ENCODE measurements around the gene C1orf56. TPM values are rescaled to one million over a fixed set of nuclear protein-coding genes. Genes with fewer than 3 reads are reported as not detected.

The C1orf56 gene
- total RNA-seq, 1 donor from 2014 or later = 2.0 TPM

DNA sequence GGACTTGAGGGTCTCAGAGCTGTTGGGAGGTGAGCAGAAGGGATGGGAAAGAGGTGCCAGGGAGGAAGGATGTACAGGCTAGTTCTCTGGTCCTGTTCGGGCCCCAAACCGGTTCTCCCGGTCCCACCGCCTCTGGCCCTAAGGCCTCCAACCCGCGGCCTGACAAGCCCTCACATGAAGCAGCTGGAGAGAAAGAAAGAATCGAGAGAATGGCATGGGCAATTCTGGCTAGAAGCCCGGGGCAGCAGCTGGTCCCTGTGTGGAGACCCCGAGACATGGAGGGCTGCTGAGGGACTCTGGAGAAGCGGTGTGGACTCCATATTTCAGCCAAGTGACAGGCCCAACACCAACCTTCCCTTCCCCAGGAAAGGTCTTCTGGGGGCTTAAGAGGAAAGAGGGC, 11.1 kb downstream of the C1orf56 start:
- H3K4me3 Mint-ChIP-seq (ENCODE audit: low read depth) = peak overlapping the region; percentile 90
- H3K27me3 Mint-ChIP-seq (ENCODE audit: low read depth) = no peaks in the 10 kb centered on the region
- peak overlapping the region; percentile 96 for H3K27ac Mint-ChIP-seq
- no peak for DNase-seq (ENCODE audit: low spot score)
- no peaks in the 10 kb centered on the region for H3K9me3 Mint-ChIP-seq
- intact Hi-C loops (cut with micrococcal nuclease) = loop anchor here (1.0 to 2.0 kb wide), 3 partner anchors 34 to 98 kb away; partner anchors contain the start of gene TNFAIP8L2
- H3K36me3 Mint-ChIP-seq (ENCODE audit: low read depth) = peaks cover 58% of the 10 kb centered on the region
- H3K4me1 Mint-ChIP-seq (ENCODE audit: low read depth) = peaks cover 64% of the 10 kb centered on the region

DNA sequence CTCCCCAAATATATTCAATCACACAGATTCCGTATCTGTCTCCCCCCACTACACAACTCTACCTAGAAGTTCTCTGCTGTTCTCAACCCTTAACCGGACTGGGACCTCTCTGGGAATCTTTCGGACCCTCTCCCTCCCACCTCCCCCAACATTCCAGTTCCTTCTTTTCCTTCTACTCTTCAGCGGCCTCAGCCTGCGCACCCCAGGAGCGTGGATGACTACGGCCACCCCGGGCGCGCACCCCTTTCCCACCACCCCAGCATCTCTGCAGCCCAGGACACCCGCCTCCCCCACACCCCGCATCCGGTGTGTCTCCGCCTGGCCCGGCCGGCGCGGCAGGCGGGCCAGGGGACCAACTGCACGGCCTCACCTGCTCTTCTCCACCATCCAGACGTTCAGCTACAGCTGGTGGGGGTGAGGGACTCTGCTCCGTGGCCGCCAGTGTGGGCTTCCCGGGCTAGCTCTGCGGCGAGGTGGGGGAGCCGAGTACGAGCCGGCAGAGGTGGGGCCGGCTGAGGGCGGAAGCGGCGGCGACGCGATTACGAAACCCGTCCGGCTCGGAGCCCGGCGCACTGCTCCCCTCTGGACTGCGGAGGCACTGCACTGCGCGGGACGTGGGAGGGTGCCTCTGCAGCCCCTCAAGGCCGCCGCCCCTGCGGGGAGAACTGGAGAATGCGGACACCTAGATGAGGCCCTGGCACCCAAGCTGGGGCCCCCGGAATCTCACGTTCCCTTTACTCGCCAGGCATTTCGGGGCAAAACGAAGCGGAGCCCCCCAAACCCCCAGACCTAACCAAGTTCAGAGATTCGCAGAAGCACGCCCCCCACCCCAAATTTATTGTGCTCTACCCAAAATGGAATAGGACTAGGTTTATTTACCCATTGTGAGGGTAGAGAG, 11.8 kb downstream of the C1orf56 start, which contains the start of gene CDC42SE1:
TSS of gene CDC42SE1 (minus strand) at position 514 of the 898 bp plus-strand sequence. CDS start 3,892 bp downstream, outside the sequence.
- peaks cover 62% of the 10 kb centered on the region for H3K4me1 Mint-ChIP-seq (ENCODE audit: low read depth)
- intact Hi-C loops (cut with micrococcal nuclease) = loop anchor here (1.0 to 10.0 kb wide), 5 partner anchors 11 to 945 kb away; partner anchors contain the start of genes GABPB2 and TNFAIP8L2
- no peaks in the 10 kb centered on the region for H3K9me3 Mint-ChIP-seq
- H3K27me3 Mint-ChIP-seq (ENCODE audit: low read depth) = no peaks in the 10 kb centered on the region
- peak within 1 kb of the TSS; percentile 90 for H3K4me3 Mint-ChIP-seq (ENCODE audit: low read depth)
- peaks cover 52% of the 10 kb centered on the region for H3K36me3 Mint-ChIP-seq (ENCODE audit: low read depth)
- peak within 1 kb of the TSS; percentile 96 for H3K27ac Mint-ChIP-seq
- DNase-seq (ENCODE audit: low spot score) = peak; percentile 82

DNA sequence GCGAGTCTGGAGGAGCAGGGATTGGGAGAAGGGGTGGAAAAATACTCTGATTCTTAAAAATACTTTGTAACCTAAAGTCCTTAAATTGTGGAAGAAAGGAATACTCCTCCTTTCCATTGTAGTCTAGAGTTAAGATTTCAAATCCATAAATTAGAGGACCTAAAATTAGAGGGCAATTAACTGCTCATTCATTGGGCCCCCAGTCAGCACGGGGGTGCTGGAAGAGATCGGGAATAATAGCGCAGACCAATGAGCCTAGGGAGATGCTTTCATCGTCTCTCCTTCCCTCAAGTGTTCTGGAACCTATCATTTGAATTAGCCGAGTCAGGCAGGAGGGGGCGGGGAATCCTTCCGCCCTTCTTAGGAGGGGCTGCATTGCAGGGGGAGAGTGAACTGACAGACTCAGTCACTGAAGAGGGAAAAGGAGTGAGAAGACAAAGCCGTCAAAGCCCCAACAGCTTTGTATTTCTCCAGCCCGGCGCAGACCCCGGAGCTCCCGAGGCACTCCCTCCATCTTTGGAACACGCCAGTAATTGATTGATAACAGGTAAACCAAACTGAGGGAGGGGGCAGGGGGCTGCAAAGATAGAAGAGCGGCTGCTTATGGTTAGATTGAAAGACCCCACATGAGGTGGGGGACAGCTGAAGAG, 12.6 kb downstream of the C1orf56 start, which contains the start of gene MLLT11:
TSS of gene MLLT11 (plus strand) at position 391 of the 650 bp plus-strand sequence. CDS start 6,828 bp downstream, outside the sequence.
- Mint-ChIP-seq H3K4me1 (ENCODE audit: low read depth) (peaks cover 56% of the 10 kb centered on the region), H3K36me3 (ENCODE audit: low read depth) (peaks cover 44% of the 10 kb centered on the region), H3K27me3 (ENCODE audit: low read depth) (no peaks in the 10 kb centered on the region), H3K27ac (peak within 1 kb of the TSS; percentile 96), H3K9me3 (no peaks in the 10 kb centered on the region), H3K4me3 (ENCODE audit: low read depth) (peak within 1 kb of the TSS; percentile 90)
- intact Hi-C loops (cut with micrococcal nuclease) = loop anchor here (1.0 to 10.0 kb wide), 2 partner anchors 10 to 945 kb away; partner anchors contain the start of gene GABPB2
- no peak for DNase-seq (ENCODE audit: low spot score)

DNA sequence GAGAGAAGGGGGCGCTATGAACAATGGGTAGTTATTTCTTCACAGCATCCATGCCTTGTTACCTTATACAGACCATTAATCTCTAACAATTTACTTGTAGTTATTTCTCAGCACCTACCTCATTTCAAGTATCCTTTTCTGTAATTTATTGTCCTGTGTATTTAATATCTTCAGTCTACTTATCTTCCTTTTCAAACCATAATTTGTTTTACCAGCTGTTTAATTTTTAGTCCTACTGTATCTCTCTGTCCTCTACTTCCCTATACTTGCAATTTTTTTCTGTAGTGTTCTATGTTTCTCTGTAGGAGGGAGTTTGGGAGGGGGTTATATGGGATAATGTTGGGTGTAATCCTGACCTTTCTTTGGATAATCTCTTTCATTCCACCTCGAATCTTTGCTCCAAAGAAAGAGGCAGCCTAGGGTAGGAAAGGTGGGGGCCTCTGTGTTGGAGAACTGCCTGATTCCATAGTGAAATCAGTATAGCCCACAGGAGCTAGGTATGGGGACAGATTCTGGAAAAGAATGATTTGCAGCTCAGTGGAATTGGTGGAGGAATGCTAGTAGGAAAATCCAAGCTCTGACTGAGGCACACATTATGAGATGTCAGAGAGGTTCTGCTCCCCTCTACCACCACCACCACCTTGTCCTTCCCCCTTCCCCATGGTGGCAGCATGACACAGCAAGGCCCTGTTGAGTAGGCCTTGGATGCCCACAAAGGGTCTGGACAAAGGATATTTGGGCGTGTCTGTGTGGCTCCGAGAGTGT, 13.3 kb downstream of the C1orf56 start:
- H3K9me3 Mint-ChIP-seq = no peaks in the 10 kb centered on the region
- H3K27me3 Mint-ChIP-seq (ENCODE audit: low read depth) = no peaks in the 10 kb centered on the region
- DNase-seq (ENCODE audit: low spot score) = no peak
- peaks cover 49% of the 10 kb centered on the region for H3K4me1 Mint-ChIP-seq (ENCODE audit: low read depth)
- peak overlapping the region; percentile 90 for H3K4me3 Mint-ChIP-seq (ENCODE audit: low read depth)
- H3K36me3 Mint-ChIP-seq (ENCODE audit: low read depth) = peaks cover 40% of the 10 kb centered on the region
- peak overlapping the region; percentile 96 for H3K27ac Mint-ChIP-seq
- intact Hi-C loops (cut with micrococcal nuclease) = loop anchor here (1.0 to 10.0 kb wide), 2 partner anchors 9 to 946 kb away; partner anchors contain the start of gene GABPB2

DNA sequence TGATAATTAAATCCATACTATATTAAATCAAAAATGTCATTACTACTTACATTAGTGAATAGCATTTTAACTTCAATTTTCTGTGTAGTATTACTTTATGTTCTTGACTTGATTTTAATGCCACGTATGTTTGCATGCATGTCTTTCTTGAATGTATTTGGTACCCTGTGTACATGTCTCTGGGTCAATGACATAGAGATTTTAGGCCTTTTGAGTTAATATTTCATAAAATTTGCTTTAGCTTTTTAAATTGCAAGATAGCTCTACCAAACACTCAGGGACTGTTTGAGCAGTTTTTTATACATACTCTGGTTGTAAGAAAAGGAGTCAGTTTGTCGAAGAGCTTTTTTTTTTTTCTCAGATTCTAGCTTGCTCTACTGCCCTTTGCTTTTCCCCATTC, 14.2 kb downstream of the C1orf56 start:
- DNase-seq (ENCODE audit: low spot score) = no peak
- Mint-ChIP-seq H3K27me3 (ENCODE audit: low read depth) (no peaks in the 10 kb centered on the region), H3K4me1 (ENCODE audit: low read depth) (peaks cover 40% of the 10 kb centered on the region), H3K9me3 (no peaks in the 10 kb centered on the region), H3K36me3 (ENCODE audit: low read depth) (peaks cover 35% of the 10 kb centered on the region), H3K4me3 (ENCODE audit: low read depth) (no peak overlapping the region), H3K27ac (no peak overlapping the region)
- intact Hi-C loops (cut with micrococcal nuclease) = loop anchor here (10.0 kb wide), 1 partner anchor 947 kb away; no protein-coding TSS in a partner anchor

DNA sequence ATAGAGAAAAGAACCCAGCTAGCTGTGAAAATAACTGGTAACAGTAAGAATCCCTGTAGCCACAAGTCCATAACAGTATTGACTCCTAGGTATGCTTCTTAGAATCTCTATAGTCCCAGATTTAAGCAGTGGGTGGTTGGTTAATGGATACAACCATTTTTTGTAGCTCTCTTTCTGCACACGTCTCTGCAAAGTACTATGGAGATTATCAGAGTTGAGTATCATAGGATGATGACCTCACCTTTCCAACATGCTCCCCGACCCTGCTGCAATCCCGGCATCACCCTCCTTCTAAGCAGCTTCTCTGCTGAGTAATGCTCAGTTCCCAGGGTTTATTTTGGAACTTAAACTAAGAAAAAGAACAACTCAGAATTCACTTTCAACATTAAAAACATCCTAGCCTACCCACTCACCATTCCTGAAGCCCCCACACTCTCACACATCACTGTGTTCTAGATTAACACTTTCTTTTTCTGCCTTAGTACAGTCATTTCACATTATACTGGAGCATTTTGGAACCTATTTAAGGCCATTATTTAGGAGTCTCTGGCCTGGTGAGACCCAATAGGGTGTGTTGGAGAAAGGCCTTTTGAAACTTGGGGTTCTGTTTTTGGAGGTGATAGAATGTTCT, 15.3 kb downstream of the C1orf56 start:
- H3K9me3 Mint-ChIP-seq = no peaks in the 10 kb centered on the region
- H3K27ac Mint-ChIP-seq = no peak overlapping the region
- DNase-seq (ENCODE audit: low spot score) = no peak
- H3K4me1 Mint-ChIP-seq (ENCODE audit: low read depth) = peaks cover 29% of the 10 kb centered on the region
- H3K27me3 Mint-ChIP-seq (ENCODE audit: low read depth) = no peaks in the 10 kb centered on the region
- intact Hi-C loops (cut with micrococcal nuclease) = loop anchor here (10.0 kb wide), 1 partner anchor 948 kb away; no protein-coding TSS in a partner anchor
- H3K4me3 Mint-ChIP-seq (ENCODE audit: low read depth) = no peak overlapping the region
- H3K36me3 Mint-ChIP-seq (ENCODE audit: low read depth) = peaks cover 30% of the 10 kb centered on the region

DNA sequence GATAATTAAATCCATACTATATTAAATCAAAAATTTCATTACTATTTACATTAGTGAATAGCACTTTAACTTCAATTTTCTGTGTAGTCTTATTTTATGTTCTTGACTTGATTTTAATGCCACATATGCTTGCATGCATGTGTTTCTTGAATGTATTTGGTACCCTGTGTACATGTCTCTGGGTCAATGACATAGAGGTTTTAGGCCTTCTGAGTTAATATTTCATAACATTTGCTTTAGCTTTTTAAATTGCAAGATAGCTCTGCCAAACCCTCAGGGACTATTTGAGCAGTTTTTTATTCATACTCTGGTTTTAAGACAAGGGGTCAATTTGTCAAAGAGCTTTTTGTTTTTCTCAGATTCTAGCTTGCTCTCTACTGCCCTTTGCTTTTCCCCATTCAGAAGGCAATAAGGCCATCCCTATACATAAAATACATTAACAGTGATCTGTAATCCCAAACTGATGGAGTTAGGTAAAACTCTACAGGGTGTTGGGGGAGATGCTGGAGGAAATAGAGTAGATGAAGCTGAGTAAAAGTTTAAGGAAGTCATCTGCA, 17.6 kb downstream of the C1orf56 start:
- no peaks in the 10 kb centered on the region for H3K27me3 Mint-ChIP-seq (ENCODE audit: low read depth)
- H3K4me3 Mint-ChIP-seq (ENCODE audit: low read depth) = no peak overlapping the region
- peaks cover 13% of the 10 kb centered on the region for H3K36me3 Mint-ChIP-seq (ENCODE audit: low read depth)
- H3K9me3 Mint-ChIP-seq = no peaks in the 10 kb centered on the region
- intact Hi-C loops (cut with micrococcal nuclease) = loop anchor here (10.0 kb wide), 1 partner anchor 950 kb away; no protein-coding TSS in a partner anchor
- H3K4me1 Mint-ChIP-seq (ENCODE audit: low read depth) = peaks cover 26% of the 10 kb centered on the region
- no peak for DNase-seq (ENCODE audit: low spot score)
- H3K27ac Mint-ChIP-seq = no peak overlapping the region

DNA sequence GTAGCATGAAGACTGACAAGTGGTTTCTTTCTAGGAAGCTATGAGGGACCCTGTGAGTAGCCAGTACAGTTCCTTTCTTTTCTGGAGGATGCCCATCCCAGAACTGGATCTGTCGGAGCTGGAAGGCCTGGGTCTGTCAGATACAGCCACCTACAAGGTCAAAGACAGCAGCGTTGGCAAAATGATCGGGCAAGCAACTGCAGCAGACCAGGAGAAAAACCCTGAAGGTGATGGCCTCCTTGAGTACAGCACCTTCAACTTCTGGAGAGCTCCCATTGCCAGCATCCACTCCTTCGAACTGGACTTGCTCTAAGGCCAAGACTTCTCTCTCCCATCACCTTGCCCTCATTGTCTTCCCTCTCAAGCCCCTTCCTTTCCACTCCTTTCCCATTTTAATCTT, 19.6 kb downstream of the C1orf56 start:
- intact Hi-C loops (cut with micrococcal nuclease) = loop anchor here (10.0 kb wide), 1 partner anchor 952 kb away; no protein-coding TSS in a partner anchor
- Mint-ChIP-seq H3K4me3 (ENCODE audit: low read depth) (no peak overlapping the region), H3K27ac (no peak overlapping the region), H3K27me3 (ENCODE audit: low read depth) (no peaks in the 10 kb centered on the region), H3K9me3 (no peaks in the 10 kb centered on the region), H3K36me3 (ENCODE audit: low read depth) (peaks cover 13% of the 10 kb centered on the region), H3K4me1 (ENCODE audit: low read depth) (peaks cover 13% of the 10 kb centered on the region)
- no peak for DNase-seq (ENCODE audit: low spot score)

DNA sequence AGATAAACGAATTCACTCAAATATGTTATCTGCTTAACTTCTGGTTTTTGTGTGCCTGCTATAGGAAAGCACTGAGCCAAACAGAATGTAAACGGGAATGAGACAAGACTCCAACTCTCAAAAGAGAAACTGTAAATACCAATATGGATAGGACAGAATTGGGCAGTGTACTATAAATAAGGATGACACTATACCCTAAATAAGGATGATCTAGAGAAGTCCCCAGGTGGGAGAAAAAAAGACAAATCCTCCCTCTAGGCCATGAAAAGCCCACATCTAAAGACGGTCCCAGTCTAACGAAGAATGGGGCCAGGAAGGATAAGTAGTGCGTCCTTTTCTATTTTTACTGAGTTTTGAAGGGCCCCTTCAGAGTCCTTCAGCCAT, 21.5 kb downstream of the C1orf56 start:
- Mint-ChIP-seq H3K36me3 (ENCODE audit: low read depth) (peaks cover 20% of the 10 kb centered on the region), H3K27ac (peak overlapping the region; percentile 21), H3K9me3 (no peaks in the 10 kb centered on the region), H3K4me3 (ENCODE audit: low read depth) (peak overlapping the region; percentile 100), H3K27me3 (ENCODE audit: low read depth) (no peaks in the 10 kb centered on the region), H3K4me1 (ENCODE audit: low read depth) (peaks cover 12% of the 10 kb centered on the region)
- DNase-seq (ENCODE audit: low spot score) = no peak
- intact Hi-C loops (cut with micrococcal nuclease) = loop anchor here (10.0 kb wide), 1 partner anchor 954 kb away; no protein-coding TSS in a partner anchor

DNA sequence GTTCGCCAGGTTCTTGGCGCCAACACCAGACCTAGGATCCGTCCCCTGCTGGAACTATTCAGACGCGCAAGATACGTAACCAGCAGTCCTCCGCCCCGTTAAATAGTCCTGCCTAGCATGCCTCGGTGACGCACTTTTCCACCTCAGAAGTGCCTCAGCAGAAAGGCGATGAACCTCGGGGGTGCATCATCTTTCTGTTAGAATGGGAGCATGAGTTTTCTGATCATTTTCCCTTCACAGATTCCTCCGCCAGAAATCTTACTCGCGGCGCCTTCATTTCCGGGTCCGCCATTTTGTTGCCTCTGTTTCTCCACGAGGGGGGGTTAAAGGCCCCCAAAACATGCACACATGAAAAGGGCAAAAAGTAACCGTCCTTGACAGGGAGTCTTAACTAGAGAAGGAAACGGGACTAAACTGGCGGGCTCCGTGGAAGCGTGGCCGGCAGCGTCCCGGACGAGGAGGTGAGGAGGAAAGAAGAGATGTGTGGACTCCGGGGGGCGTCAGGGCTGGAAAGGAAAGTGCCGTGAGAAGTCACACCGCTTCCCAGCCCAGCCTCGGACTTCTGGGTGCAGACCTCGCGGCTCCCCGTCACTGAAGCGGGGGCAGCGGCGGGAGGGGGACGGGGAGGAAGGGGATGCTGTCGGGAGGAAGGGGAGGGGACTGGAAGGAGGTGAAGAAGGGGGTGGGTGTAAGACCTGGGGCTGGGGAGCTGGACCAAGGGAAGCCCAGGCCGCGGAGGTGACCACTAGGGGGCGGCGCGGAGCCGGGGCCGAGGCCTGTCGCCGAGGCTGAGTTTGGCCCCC, 23.1 kb downstream of the C1orf56 start, which contains the start of gene GABPB2:
TSS of gene GABPB2 (plus strand) at position 288 of the 803 bp plus-strand sequence. CDS start 17,429 bp downstream, outside the sequence.
- H3K36me3 Mint-ChIP-seq (ENCODE audit: low read depth) = peaks cover 23% of the 10 kb centered on the region
- H3K27me3 Mint-ChIP-seq (ENCODE audit: low read depth) = no peaks in the 10 kb centered on the region
- peak within 1 kb of the TSS; percentile 100 for H3K4me3 Mint-ChIP-seq (ENCODE audit: low read depth)
- peaks cover 12% of the 10 kb centered on the region for H3K4me1 Mint-ChIP-seq (ENCODE audit: low read depth)
- intact Hi-C loops (cut with micrococcal nuclease) = loop anchor here (1.0 to 10.0 kb wide), 4 partner anchors 10 to 212 kb away; partner anchors contain the start of genes MLLT11, PSMD4, TNFAIP8L2 and ZNF687
- H3K9me3 Mint-ChIP-seq = no peaks in the 10 kb centered on the region
- peak; percentile 82 for DNase-seq (ENCODE audit: low spot score)
- H3K27ac Mint-ChIP-seq = peak within 1 kb of the TSS; percentile 100

Measured in activated T-helper 2 cell treated with anti-CD3 and anti-CD28 coated beads, Interferon-gamma antibody, Interleukin-2, Interleukin-4, amounts not matched to agents 10 μg/mL and 5 μg/mL and 100 μg/mL, durations not matched to agents 14 hours and 24 hours and 36 hours (primary cell).